Osteoblast (primary cell): ENCODE results near the gene KCNJ10. TPM values are rescaled to one million over a fixed set of nuclear protein-coding genes. Genes with fewer than 3 reads are reported as not detected.

ENCODE experiments used
- DNase-seq: peaks from one replicate; pipeline ENCODE4 v3.0.0; 2011; ENCODE audit warnings: low spot score, mixed read lengths; ENCODE audit not compliant: insufficient read length; ENCODE audit errors: missing footprints
- H2AFZ ChIP-seq: 2 replicates; pipeline ENCODE4 v1.6.0; 2011; ENCODE audit warnings: mild to moderate bottlenecking, low read length
- H3K27ac ChIP-seq: 2 replicates; pipeline ENCODE4 v1.5.1; 2011; ENCODE audit warnings: mild to moderate bottlenecking, low read depth, low read length, moderate library complexity
- H3K27me3 ChIP-seq: 2 replicates; pipeline ENCODE4 v1.6.0; 2012; ENCODE audit warnings: mild to moderate bottlenecking, control low read depth, inconsistent platforms, low read length, moderate library complexity; ENCODE audit not compliant: insufficient read depth
- H3K36me3 ChIP-seq: 2 replicates; pipeline ENCODE4 v1.5.1; 2011; ENCODE audit warnings: mild to moderate bottlenecking, low read length, control low read depth, moderate library complexity; ENCODE audit not compliant: insufficient read depth
- H3K4me1 ChIP-seq: 2 replicates; pipeline ENCODE4 v1.5.1; 2011; ENCODE audit warnings: mild to moderate bottlenecking, low read length, control low read depth, moderate library complexity; ENCODE audit not compliant: insufficient read depth
- H3K4me2 ChIP-seq: 2 replicates; pipeline ENCODE4 v1.6.0; 2011; ENCODE audit warnings: mild to moderate bottlenecking, low read length; ENCODE audit not compliant: insufficient read depth
- H3K4me3 ChIP-seq: fragments of 200-600 bp; sonication (generic); 3 replicates; pipeline ENCODE4 v1.5.1; 2012; ENCODE audit warnings: mild to moderate bottlenecking, low read length, inconsistent platforms; ENCODE audit not compliant: insufficient read depth
- H3K79me2 ChIP-seq: 2 replicates; pipeline ENCODE4 v1.6.0; 2012; ENCODE audit warnings: mild to moderate bottlenecking, low read length, control low read depth, inconsistent platforms; ENCODE audit not compliant: insufficient read depth
- H3K9me3 ChIP-seq: 2 replicates; pipeline ENCODE4 v1.5.1; 2011; ENCODE audit warnings: low read depth, low read length, control low read depth
- H4K20me1 ChIP-seq: 2 replicates; pipeline ENCODE4 v1.6.0; 2012; ENCODE audit warnings: mild to moderate bottlenecking, low read length, control low read depth; ENCODE audit not compliant: insufficient read depth
- CTCF ChIP-seq: IDR thresholded peaks from 2 replicates; pipeline ENCODE4 v1.5.1; 2011; ENCODE audit warnings: mild to moderate bottlenecking, low read depth, low read length, moderate library complexity; ENCODE audit errors: extremely low read depth
- total RNA-seq: library from RNA; depleted of rRNA; stranded (reverse); fragments of >200 nt; gene quantifications from 2 replicates; pipeline ENCODE4 v1.2.3, GENCODE V29; 2012

The KCNJ10 gene
- total RNA-seq, 1 donor, result not detected

GRCh38 chr1:160006312-160006940, 63.5 kb downstream of the KCNJ10 start:
- H3K79me2 ChIP-seq, result no peaks in the 10 kb centered on the region
- peak; percentile 96 for TF ChIP-seq CTCF

GRCh38 chr1:160005070-160005469, 64.9 kb downstream of the KCNJ10 start:
- Histone ChIP-seq H3K4me2 (no peak overlapping the region), H3K4me1 (no peaks in the 10 kb centered on the region), H3K36me3 (no peaks in the 10 kb centered on the region), H3K27ac (no peak overlapping the region), H3K9me3 (no peaks in the 10 kb centered on the region), H2AFZ (no peak overlapping the region), H3K4me3 (no peak overlapping the region), H3K27me3 (peaks cover 7% of the 10 kb centered on the region), H3K79me2 (no peaks in the 10 kb centered on the region), H4K20me1 (no peaks in the 10 kb centered on the region)
- TF ChIP-seq CTCF, result no peak
- DNase-seq, result no peak

More at GRCh38 chr1:160006312-160006940, 63.5 kb downstream of the KCNJ10 start:
- DNase-seq, result peak; percentile 49
- Histone ChIP-seq H3K27me3 (peaks cover 7% of the 10 kb centered on the region), H4K20me1 (no peaks in the 10 kb centered on the region), H3K27ac (no peak overlapping the region), H2AFZ (no peak overlapping the region), H3K4me2 (no peak overlapping the region), H3K4me3 (no peak overlapping the region), H3K36me3 (no peaks in the 10 kb centered on the region), H3K9me3 (no peaks in the 10 kb centered on the region), H3K4me1 (no peaks in the 10 kb centered on the region)

GRCh38 chr1:160004425-160004824, 65.5 kb downstream of the KCNJ10 start:
- H3K9me3 ChIP-seq, result no peaks in the 10 kb centered on the region
- H3K4me3 ChIP-seq, result no peak overlapping the region
- DNase-seq, result no peak
- H2AFZ ChIP-seq, result no peak overlapping the region
- H3K4me2 ChIP-seq, result no peak overlapping the region
- H3K79me2 ChIP-seq, result no peaks in the 10 kb centered on the region
- H3K27me3 ChIP-seq, result peaks cover 7% of the 10 kb centered on the region
- H4K20me1 ChIP-seq, result no peaks in the 10 kb centered on the region
- TF ChIP-seq CTCF, result no peak
- no peaks in the 10 kb centered on the region for H3K36me3 ChIP-seq
- H3K4me1 ChIP-seq, result peaks cover under 1% of the 10 kb centered on the region
- no peak overlapping the region for H3K27ac ChIP-seq

DNA sequence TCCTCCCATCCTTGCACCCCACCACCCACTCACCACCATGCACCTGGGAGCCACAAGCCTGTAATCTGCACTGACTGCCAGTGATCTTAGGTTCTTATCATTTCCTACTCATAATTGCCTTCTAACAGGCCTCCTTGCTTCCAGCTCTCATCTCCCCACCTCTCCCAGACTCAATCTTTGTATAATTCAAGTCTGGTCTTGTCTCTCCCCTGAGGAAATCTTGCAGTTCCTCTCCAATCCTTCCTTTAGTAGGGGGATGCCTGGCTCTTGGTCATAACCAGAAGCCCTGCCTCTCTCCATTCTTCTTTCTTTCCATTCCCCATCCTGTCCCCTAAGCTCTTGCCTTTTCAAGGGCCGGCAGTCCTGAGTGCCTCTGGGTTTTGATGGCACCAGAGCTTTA, 66.0 kb downstream of the KCNJ10 start:
- Histone ChIP-seq H2AFZ (no peak overlapping the region), H3K79me2 (no peaks in the 10 kb centered on the region)

More for the DNA sequence above, 66.0 kb downstream of the KCNJ10 start:
- Histone ChIP-seq H3K36me3 (no peaks in the 10 kb centered on the region), H3K27ac (no peak overlapping the region), H3K4me2 (no peak overlapping the region), H4K20me1 (no peaks in the 10 kb centered on the region), H3K4me3 (no peak overlapping the region), H3K4me1 (peaks cover 4% of the 10 kb centered on the region), H3K9me3 (no peaks in the 10 kb centered on the region), H3K27me3 (peaks cover 4% of the 10 kb centered on the region)
- TF ChIP-seq CTCF, result no peak
- no peak for DNase-seq
